SK-N-SH (cell line): ENCODE measurements around the gene GRK5. TPM values are rescaled to one million over a fixed set of nuclear protein-coding genes. Genes with fewer than 3 reads are reported as not detected.

ENCODE experiments used
- CTCF ChIA-PET: fragments of 300-600, 350-600 bp; formaldehyde crosslinking; extraction: SDS; loops from one replicate; lab custom pipeline; 2021; lab: Yijun Ruan, JAX
- POLR2A ChIA-PET: fragments of 350-600 bp; sonication (Branson Sonifier 250); formaldehyde crosslinking; extraction: SDS; loops from one replicate; lab custom pipeline; 2020; ENCODE audit warnings: antibody characterized with exemption, inconsistent platforms; lab: Yijun Ruan, JAX
- DNase-seq: peaks from one replicate; pipeline ENCODE4 v3.0.0; 2012
- H2AFZ ChIP-seq: fragments of 200-600 bp; sonication (generic); 2 replicates; pipeline ENCODE4 v1.8.1; 2016; ENCODE audit warnings: antibody characterized with exemption, mild to moderate bottlenecking, low read depth
- H3F3A ChIP-seq: fragments of 200-600 bp; sonication (generic); replicated peaks from 2 replicates; pipeline ENCODE3; 2016; ENCODE audit warnings: antibody characterized with exemption, mild to moderate bottlenecking; ENCODE audit not compliant: insufficient read depth
- H3K27ac ChIP-seq, 2 experiments: fragments of 200-500 bp in 1 of 2; fragments of 200-600 bp in 1 of 2; sonication (Bioruptor generic) in 1 of 2; sonication (generic), shearing (Covaris generic) in 1 of 2; 2 replicates each; pipeline versions ENCODE4 v1.5.1 to v1.6.1; 2014 to 2016; ENCODE audit warnings: low read depth in 2 of 2, inconsistent platforms in 1 of 2, low read length in 1 of 2, mild to moderate bottlenecking in 1 of 2, mixed read lengths in 1 of 2
- H3K27me3 ChIP-seq: fragments of 200-600 bp; sonication (generic), shearing (Covaris generic); 2 replicates; pipeline ENCODE4 v1.6.1; 2016; ENCODE audit warnings: mixed run types; ENCODE audit not compliant: insufficient read depth
- H3K36me3 ChIP-seq, 2 experiments: fragments of 200-500 bp in 1 of 2; fragments of 200-600 bp in 1 of 2; sonication (Bioruptor generic) in 1 of 2; sonication (generic) in 1 of 2; replicated peaks in 1 of 2; 2 replicates each; pipeline versions ENCODE3 to v1.5.1; 2014 to 2016; ENCODE audit warnings: low read length in 1 of 2, mild to moderate bottlenecking in 1 of 2; ENCODE audit not compliant: insufficient read depth in 2 of 2, control insufficient read depth in 1 of 2
- H3K4me1 ChIP-seq, 2 experiments: fragments of 200-500 bp in 1 of 2; fragments of 200-600 bp in 1 of 2; sonication (Bioruptor generic) in 1 of 2; sonication (generic), shearing (Covaris generic) in 1 of 2; 2 replicates each; pipeline versions ENCODE4 v1.5.1 to v1.6.1; 2014 to 2016; ENCODE audit warnings: low read depth in 1 of 2, low read length in 1 of 2, mixed run types in 1 of 2; ENCODE audit not compliant: insufficient read depth in 2 of 2, control insufficient read depth in 1 of 2
- H3K4me2 ChIP-seq: fragments of 200-600 bp; sonication (generic), shearing (Covaris generic); 2 replicates; pipeline ENCODE4 v1.6.1; 2017; ENCODE audit warnings: mixed run types
- H3K4me3 ChIP-seq, 2 experiments: fragments of 200-500 bp in 1 of 2; fragments of 200-600 bp in 1 of 2; sonication (Bioruptor generic) in 1 of 2; sonication (generic), shearing (Covaris generic) in 1 of 2; 2 replicates each; pipeline versions ENCODE4 v1.5.1 to v1.8.1; 2014 to 2016; ENCODE audit warnings: low read depth in 2 of 2, inconsistent platforms in 1 of 2, low read length in 1 of 2, mild to moderate bottlenecking in 1 of 2, mixed read lengths in 1 of 2, moderate library complexity in 1 of 2
- H3K79me2 ChIP-seq: fragments of 200-600 bp; sonication (generic); 2 replicates; pipeline ENCODE4 v1.8.1; 2017; ENCODE audit warnings: mild to moderate bottlenecking; ENCODE audit not compliant: insufficient read depth
- H3K9ac ChIP-seq: fragments of 200-600 bp; sonication (generic); 2 replicates; pipeline ENCODE4 v1.6.1; 2017; ENCODE audit warnings: mixed run types
- H3K9me2 ChIP-seq: fragments of 200-600 bp; sonication (generic); 2 replicates; pipeline ENCODE4 v1.6.1; 2017; ENCODE audit warnings: mixed run types
- H3K9me3 ChIP-seq: fragments of 200-600 bp; sonication (generic); 2 replicates; pipeline ENCODE4 v1.6.1; 2017; ENCODE audit warnings: mixed run types, mild to moderate bottlenecking, moderate library complexity
- H4K20me1 ChIP-seq: fragments of 200-600 bp; sonication (generic); 2 replicates; pipeline ENCODE4 v1.6.1; 2017; ENCODE audit warnings: mild to moderate bottlenecking, mixed run types; ENCODE audit not compliant: insufficient read depth
- CHD2 ChIP-seq: fragments of 150-350 bp; IDR thresholded peaks from 2 replicates; pipeline ENCODE4 v1.6.1; 2018; ENCODE audit warnings: low read length; ENCODE audit not compliant: partially characterized antibody
- EZH2phosphoT487 ChIP-seq: fragments of 200-600 bp; sonication (generic); IDR thresholded peaks from 2 replicates; pipeline ENCODE4 v1.6.1; 2017; ENCODE audit warnings: low read depth, mixed run types, mild to moderate bottlenecking, antibody characterized with exemption, moderate library complexity, borderline replicate concordance
- FOSL2 ChIP-seq: IDR thresholded peaks from 2 replicates; pipeline ENCODE4 v1.4.0; 2012; ENCODE audit warnings: low read depth, mild to moderate bottlenecking, moderate library complexity, borderline replicate concordance
- FOXM1 ChIP-seq: IDR thresholded peaks from 2 replicates; pipeline ENCODE4 v1.4.0; 2012; ENCODE audit warnings: low read depth, mild to moderate bottlenecking
- GATA2 ChIP-seq: sonication (generic); formaldehyde crosslinking; IDR thresholded peaks from 2 replicates; pipeline ENCODE4 v1.5.0; 2020; ENCODE audit warnings: mild to moderate bottlenecking, missing genetic modification reagents
- IRF3 ChIP-seq: fragments of 150-350 bp; IDR thresholded peaks from 2 replicates; pipeline ENCODE4 v1.6.1; 2016; ENCODE audit warnings: mild to moderate bottlenecking, low read depth, low read length
- JUND ChIP-seq: IDR thresholded peaks from 2 replicates; pipeline ENCODE4 v1.4.0; 2012
- MEF2A ChIP-seq: IDR thresholded peaks from 2 replicates; pipeline ENCODE4 v1.4.0; 2012; ENCODE audit warnings: low read depth, borderline replicate concordance
- POLR2AphosphoS5 ChIP-seq: IDR thresholded peaks from 2 replicates; pipeline ENCODE4 v1.6.1; 2012; ENCODE audit warnings: low read depth, low read length
- RCOR1 ChIP-seq: fragments of 150-350 bp; IDR thresholded peaks from 2 replicates; pipeline ENCODE4 v1.6.1; 2017; ENCODE audit warnings: antibody characterized with exemption, low read length
- RFX5 ChIP-seq: IDR thresholded peaks from 2 replicates; pipeline ENCODE4 v1.6.1; 2012; ENCODE audit warnings: mild to moderate bottlenecking, improper control_type of control experiment, low read length
- RXRA ChIP-seq: IDR thresholded peaks from 2 replicates; pipeline ENCODE4 v1.4.0; 2012; ENCODE audit warnings: low read depth, mild to moderate bottlenecking, borderline replicate concordance
- SIN3A ChIP-seq: IDR thresholded peaks from 2 replicates; pipeline ENCODE4 v1.6.1; 2012; ENCODE audit warnings: low read depth, mild to moderate bottlenecking, low read length, moderate library complexity, borderline replicate concordance
- SMC3 ChIP-seq: IDR thresholded peaks from 2 replicates; pipeline ENCODE4 v1.6.1; 2012; ENCODE audit warnings: low read depth, low read length, improper control_type of control experiment
- TEAD4 ChIP-seq: IDR thresholded peaks from 2 replicates; pipeline ENCODE4 v1.4.0; 2012; ENCODE audit warnings: mild to moderate bottlenecking, borderline replicate concordance; ENCODE audit not compliant: insufficient read depth
- USF1 ChIP-seq: IDR thresholded peaks from 2 replicates; pipeline ENCODE4 v1.4.0; 2012; ENCODE audit warnings: low read depth, borderline replicate concordance
- WGBS: methylation state at CpG from one replicate; pipeline ENCODE4 v1.1.6; 2017; ENCODE audit warnings: low lambda C conversion rate; 5-methylcytosine and 5-hydroxymethylcytosine counted together
- polyA plus RNA-seq, 3 experiments: library from polyadenylated mRNA; depleted of rRNA; stranded (reverse); fragments of >200 nt; gene quantifications; 2 replicates each; pipeline ENCODE4 v1.2.3, GENCODE V29; 2012
- TF ChIP-seq, protein P1 (sequence below): IDR thresholded peaks from 2 replicates; pipeline ENCODE4 v1.6.1; 2012; ENCODE audit warnings: mild to moderate bottlenecking, low read depth, low read length, moderate library complexity
- TF ChIP-seq, protein P2 (sequence below): IDR thresholded peaks from 2 replicates; pipeline ENCODE4 v1.4.0; 2012; ENCODE audit warnings: low read depth
- TF ChIP-seq, protein P3 (sequence below): fragments of 200-600 bp; sonication (generic); IDR thresholded peaks from 2 replicates; pipeline ENCODE4 v1.6.1; 2017; ENCODE audit warnings: antibody characterized with exemption, mild to moderate bottlenecking, moderate library complexity

Gene GRK5
- polyA plus RNA-seq, 1 of the 3 experiments (the other 2 are of a cell fraction): 12.1 TPM

DNA sequence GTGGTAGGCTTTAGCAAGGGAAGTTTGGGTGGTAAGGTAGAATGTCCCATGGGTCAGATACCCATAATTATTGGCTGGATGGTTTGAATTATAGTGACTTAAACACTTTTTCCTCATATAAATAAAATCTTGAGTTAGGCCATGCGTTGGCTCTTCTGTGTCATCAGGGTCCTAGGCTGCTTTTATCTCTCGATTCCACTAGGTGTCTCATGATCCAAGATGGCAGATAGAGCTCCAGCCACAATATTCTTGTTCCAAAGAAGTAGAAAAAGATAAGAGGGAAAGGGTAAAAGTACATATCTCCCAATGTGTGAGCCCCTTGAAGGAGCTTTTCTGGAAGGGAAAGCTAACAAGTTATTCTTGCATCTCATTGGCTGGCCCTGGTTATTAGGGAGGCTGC is 144.7 kb downstream of the GRK5 start:
- CTCF ChIA-PET: interaction anchor here (0.9 to 2.1 kb wide), 4 partner anchors 10 to 93 kb away, joined by 3 to 6 read pairs (median 4); no protein-coding TSS in a partner anchor

More for the DNA sequence above, 144.7 kb downstream of the GRK5 start:
- POLR2A ChIA-PET: no interaction called here
- H3K4me1 ChIP-seq: peaks cover 0 to 20% of the 10 kb centered on the region in 2 experiments; a peak in 2 of 4 replicates
- no peaks in the 10 kb centered on the region for H3K27me3 ChIP-seq
- no peaks in the 10 kb centered on the region for H3K36me3 ChIP-seq
- TF ChIP-seq, protein P1, sequence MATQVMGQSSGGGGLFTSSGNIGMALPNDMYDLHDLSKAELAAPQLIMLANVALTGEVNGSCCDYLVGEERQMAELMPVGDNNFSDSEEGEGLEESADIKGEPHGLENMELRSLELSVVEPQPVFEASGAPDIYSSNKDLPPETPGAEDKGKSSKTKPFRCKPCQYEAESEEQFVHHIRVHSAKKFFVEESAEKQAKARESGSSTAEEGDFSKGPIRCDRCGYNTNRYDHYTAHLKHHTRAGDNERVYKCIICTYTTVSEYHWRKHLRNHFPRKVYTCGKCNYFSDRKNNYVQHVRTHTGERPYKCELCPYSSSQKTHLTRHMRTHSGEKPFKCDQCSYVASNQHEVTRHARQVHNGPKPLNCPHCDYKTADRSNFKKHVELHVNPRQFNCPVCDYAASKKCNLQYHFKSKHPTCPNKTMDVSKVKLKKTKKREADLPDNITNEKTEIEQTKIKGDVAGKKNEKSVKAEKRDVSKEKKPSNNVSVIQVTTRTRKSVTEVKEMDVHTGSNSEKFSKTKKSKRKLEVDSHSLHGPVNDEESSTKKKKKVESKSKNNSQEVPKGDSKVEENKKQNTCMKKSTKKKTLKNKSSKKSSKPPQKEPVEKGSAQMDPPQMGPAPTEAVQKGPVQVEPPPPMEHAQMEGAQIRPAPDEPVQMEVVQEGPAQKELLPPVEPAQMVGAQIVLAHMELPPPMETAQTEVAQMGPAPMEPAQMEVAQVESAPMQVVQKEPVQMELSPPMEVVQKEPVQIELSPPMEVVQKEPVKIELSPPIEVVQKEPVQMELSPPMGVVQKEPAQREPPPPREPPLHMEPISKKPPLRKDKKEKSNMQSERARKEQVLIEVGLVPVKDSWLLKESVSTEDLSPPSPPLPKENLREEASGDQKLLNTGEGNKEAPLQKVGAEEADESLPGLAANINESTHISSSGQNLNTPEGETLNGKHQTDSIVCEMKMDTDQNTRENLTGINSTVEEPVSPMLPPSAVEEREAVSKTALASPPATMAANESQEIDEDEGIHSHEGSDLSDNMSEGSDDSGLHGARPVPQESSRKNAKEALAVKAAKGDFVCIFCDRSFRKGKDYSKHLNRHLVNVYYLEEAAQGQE: no peak
- TF ChIP-seq RCOR1 (no peak), JUND (no peak), RFX5 (no peak), POLR2AphosphoS5 (no peak), TEAD4 (no peak), CHD2 (no peak), SIN3A (no peak), USF1 (no peak), RXRA (no peak), SMC3 (no peak), IRF3 (no peak), MEF2A (no peak), GATA2 (CRISPR knock-in tag) (no peak), FOXM1 (no peak), EZH2phosphoT487 (no peak), FOSL2 (no peak)
- TF ChIP-seq, protein P2, sequence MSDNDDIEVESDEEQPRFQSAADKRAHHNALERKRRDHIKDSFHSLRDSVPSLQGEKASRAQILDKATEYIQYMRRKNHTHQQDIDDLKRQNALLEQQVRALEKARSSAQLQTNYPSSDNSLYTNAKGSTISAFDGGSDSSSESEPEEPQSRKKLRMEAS: no peak
- TF ChIP-seq, protein P3, sequence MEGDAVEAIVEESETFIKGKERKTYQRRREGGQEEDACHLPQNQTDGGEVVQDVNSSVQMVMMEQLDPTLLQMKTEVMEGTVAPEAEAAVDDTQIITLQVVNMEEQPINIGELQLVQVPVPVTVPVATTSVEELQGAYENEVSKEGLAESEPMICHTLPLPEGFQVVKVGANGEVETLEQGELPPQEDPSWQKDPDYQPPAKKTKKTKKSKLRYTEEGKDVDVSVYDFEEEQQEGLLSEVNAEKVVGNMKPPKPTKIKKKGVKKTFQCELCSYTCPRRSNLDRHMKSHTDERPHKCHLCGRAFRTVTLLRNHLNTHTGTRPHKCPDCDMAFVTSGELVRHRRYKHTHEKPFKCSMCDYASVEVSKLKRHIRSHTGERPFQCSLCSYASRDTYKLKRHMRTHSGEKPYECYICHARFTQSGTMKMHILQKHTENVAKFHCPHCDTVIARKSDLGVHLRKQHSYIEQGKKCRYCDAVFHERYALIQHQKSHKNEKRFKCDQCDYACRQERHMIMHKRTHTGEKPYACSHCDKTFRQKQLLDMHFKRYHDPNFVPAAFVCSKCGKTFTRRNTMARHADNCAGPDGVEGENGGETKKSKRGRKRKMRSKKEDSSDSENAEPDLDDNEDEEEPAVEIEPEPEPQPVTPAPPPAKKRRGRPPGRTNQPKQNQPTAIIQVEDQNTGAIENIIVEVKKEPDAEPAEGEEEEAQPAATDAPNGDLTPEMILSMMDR: no peak
- no peak overlapping the region for H3K4me3 ChIP-seq
- H3K9me3 ChIP-seq: no peaks in the 10 kb centered on the region
- DNase-seq: no peak
- 83% methylated on average over 2 of the region's 2 CpGs for WGBS
- no peaks in the 10 kb centered on the region for H3F3A ChIP-seq
- H3K27ac ChIP-seq: no peak overlapping the region
- no peaks in the 10 kb centered on the region for H3K9me2 ChIP-seq
- no peaks in the 10 kb centered on the region for H3K79me2 ChIP-seq
- no peak overlapping the region for H3K4me2 ChIP-seq
- H4K20me1 ChIP-seq: no peaks in the 10 kb centered on the region
- H2AFZ ChIP-seq: no peak overlapping the region
- H3K9ac ChIP-seq: no peak overlapping the region
